Measurements from ENCODE around the gene SUGCT. TPM values are rescaled to one million over a fixed set of nuclear protein-coding genes. Genes with fewer than 3 reads are reported as not detected.

The SUGCT gene
- total and polyA plus RNA-seq, 2 of the 8 experiments (the other 6 are each of a cell fraction or from before 2014, with no cell fraction given): 2.8 to 5.4 TPM

DNA sequence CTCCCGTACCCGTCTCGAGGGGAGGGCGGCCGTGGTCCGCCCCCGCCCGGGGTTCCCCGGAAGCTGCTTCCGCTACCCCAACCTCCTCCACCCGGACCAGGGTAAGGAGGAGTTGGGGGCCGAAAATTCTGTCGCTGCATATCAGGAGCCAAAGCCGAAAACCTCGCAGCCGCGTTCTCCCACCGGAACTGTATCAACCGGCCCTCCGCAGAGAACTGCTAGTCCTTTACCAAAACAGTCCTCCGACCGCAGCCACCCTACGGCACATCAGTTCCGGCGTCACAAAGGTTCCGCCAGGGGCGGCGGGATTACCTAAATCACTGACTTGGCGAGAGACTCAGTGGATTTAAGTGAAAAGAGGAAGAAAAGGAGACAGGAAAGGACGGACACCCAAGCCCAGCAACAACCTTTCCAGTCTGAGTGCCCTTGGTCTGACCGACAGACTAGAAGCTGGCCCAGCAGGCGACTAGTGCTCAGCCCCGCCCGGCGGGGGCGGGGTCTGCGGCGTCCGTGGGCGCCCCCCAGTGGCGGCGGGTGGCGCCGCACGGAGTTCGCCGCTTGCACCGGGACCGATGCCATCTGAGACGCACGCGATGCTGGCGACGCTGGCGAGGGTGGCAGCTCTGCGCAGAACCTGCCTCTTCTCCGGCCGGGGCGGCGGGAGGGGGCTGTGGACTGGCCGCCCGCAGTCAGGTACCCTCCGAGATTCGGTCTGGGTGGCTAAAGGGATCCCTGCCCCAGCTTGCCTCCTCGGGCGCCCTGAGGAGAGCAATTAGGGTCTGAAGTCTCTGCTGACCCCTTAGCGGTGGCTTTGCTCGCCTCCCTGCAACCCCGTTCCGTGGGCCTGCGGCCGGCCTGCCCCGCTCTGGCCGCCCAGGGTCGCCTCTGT lies at the start of gene SUGCT, which contains the start of gene MPLKIP (continued):
- TF ChIP-seq, protein P1, sequence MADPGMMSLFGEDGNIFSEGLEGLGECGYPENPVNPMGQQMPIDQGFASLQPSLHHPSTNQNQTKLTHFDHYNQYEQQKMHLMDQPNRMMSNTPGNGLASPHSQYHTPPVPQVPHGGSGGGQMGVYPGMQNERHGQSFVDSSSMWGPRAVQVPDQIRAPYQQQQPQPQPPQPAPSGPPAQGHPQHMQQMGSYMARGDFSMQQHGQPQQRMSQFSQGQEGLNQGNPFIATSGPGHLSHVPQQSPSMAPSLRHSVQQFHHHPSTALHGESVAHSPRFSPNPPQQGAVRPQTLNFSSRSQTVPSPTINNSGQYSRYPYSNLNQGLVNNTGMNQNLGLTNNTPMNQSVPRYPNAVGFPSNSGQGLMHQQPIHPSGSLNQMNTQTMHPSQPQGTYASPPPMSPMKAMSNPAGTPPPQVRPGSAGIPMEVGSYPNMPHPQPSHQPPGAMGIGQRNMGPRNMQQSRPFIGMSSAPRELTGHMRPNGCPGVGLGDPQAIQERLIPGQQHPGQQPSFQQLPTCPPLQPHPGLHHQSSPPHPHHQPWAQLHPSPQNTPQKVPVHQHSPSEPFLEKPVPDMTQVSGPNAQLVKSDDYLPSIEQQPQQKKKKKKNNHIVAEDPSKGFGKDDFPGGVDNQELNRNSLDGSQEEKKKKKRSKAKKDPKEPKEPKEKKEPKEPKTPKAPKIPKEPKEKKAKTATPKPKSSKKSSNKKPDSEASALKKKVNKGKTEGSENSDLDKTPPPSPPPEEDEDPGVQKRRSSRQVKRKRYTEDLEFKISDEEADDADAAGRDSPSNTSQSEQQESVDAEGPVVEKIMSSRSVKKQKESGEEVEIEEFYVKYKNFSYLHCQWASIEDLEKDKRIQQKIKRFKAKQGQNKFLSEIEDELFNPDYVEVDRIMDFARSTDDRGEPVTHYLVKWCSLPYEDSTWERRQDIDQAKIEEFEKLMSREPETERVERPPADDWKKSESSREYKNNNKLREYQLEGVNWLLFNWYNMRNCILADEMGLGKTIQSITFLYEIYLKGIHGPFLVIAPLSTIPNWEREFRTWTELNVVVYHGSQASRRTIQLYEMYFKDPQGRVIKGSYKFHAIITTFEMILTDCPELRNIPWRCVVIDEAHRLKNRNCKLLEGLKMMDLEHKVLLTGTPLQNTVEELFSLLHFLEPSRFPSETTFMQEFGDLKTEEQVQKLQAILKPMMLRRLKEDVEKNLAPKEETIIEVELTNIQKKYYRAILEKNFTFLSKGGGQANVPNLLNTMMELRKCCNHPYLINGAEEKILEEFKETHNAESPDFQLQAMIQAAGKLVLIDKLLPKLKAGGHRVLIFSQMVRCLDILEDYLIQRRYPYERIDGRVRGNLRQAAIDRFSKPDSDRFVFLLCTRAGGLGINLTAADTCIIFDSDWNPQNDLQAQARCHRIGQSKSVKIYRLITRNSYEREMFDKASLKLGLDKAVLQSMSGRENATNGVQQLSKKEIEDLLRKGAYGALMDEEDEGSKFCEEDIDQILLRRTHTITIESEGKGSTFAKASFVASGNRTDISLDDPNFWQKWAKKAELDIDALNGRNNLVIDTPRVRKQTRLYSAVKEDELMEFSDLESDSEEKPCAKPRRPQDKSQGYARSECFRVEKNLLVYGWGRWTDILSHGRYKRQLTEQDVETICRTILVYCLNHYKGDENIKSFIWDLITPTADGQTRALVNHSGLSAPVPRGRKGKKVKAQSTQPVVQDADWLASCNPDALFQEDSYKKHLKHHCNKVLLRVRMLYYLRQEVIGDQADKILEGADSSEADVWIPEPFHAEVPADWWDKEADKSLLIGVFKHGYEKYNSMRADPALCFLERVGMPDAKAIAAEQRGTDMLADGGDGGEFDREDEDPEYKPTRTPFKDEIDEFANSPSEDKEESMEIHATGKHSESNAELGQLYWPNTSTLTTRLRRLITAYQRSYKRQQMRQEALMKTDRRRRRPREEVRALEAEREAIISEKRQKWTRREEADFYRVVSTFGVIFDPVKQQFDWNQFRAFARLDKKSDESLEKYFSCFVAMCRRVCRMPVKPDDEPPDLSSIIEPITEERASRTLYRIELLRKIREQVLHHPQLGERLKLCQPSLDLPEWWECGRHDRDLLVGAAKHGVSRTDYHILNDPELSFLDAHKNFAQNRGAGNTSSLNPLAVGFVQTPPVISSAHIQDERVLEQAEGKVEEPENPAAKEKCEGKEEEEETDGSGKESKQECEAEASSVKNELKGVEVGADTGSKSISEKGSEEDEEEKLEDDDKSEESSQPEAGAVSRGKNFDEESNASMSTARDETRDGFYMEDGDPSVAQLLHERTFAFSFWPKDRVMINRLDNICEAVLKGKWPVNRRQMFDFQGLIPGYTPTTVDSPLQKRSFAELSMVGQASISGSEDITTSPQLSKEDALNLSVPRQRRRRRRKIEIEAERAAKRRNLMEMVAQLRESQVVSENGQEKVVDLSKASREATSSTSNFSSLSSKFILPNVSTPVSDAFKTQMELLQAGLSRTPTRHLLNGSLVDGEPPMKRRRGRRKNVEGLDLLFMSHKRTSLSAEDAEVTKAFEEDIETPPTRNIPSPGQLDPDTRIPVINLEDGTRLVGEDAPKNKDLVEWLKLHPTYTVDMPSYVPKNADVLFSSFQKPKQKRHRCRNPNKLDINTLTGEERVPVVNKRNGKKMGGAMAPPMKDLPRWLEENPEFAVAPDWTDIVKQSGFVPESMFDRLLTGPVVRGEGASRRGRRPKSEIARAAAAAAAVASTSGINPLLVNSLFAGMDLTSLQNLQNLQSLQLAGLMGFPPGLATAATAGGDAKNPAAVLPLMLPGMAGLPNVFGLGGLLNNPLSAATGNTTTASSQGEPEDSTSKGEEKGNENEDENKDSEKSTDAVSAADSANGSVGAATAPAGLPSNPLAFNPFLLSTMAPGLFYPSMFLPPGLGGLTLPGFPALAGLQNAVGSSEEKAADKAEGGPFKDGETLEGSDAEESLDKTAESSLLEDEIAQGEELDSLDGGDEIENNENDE (IDR thresholded peaks at IDR 0.05; ENCODE audit: insufficient replicate concordance, low read length): no peak
- no peak for TF ChIP-seq TEAD4 (IDR thresholded peaks at IDR 0.05; ENCODE audit: low read depth, low read length)
- no peak for TF ChIP-seq BCL11A (IDR thresholded peaks at IDR 0.05; ENCODE audit: low read depth in 2 of 2, low read length in 2 of 2)
